ENCODE measurements around the gene OSTF1.

Gene OSTF1

DNA sequence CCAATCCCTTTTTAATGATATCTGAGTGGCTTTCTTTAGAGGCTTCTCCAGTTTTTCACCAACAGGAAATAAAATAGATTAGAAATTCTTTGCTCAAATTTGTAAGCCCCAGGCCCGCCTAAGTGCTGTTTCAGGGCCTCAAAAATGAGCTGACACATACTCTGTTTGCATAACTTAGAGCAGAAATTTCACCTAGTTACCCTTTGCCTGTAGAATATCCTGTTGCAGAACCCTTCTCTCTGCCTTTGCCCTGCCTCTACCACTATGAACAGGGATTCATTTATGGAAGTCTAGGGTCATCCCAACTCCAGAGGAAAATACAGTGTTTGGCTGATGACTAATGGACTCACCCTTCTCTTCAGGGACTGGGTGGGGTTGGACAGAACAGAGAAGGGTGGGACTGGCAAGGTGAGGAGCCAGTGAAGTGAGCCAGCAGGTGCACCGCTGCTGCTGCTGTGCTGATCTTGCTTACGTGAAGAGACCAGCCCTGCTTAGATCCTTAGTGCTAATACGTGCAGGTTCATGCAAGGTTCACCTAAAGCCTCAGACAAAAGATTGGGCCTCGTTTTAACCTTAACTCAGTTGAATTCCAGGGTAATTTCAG is 22.8 kb downstream of the OSTF1 start:
- Histone ChIP-seq H3K4me1 (ENCODE audit: low read depth, poor library complexity, severe bottlenecking) (no peaks in the 10 kb centered on the region), H3K4me2 (no peak overlapping the region), H2AFZ (ENCODE audit: low read depth) (no peak overlapping the region), H3K27me3 (ENCODE audit: insufficient read depth, low read depth) (no peaks in the 10 kb centered on the region), H3K79me2 (ENCODE audit: insufficient read depth, low read depth) (peaks cover 11% of the 10 kb centered on the region), H3K36me3 (ENCODE audit: insufficient read depth) (no peaks in the 10 kb centered on the region), H4K20me1 (ENCODE audit: insufficient read depth) (no peaks in the 10 kb centered on the region), H3K27ac (no peak overlapping the region), H3K9ac (no peak overlapping the region), H3K4me3 (IDR thresholded peaks at IDR 0.05; ENCODE audit: insufficient read depth, low read depth, low read length) (no peak overlapping the region)
- no peak for TF ChIP-seq CTCF (conservative IDR thresholded peaks at IDR 0.05; ENCODE audit: low read depth, low read length)

DNA sequence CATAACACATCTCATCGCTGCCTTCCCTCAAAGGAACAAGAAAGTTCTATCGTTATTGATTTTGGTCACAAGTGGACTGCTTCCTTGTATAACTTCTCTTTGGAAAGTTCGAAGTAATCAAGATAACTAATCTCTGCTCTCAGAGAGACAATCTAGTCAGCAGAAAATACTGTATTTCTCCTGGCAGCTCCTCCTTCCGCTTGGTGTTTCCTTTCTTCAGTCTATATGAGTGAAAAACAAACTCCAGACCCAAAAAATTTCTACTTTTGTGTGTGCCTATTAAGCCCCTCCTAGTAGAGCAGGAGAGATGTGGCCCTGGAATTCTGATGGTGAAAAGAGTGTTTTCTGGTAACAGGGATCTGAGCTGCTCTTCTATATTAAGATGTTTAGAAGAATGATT is 24.5 kb downstream of the OSTF1 start:
- Histone ChIP-seq H2AFZ (ENCODE audit: low read depth) (no peak overlapping the region), H3K27me3 (ENCODE audit: insufficient read depth, low read depth) (no peaks in the 10 kb centered on the region), H3K27ac (no peak overlapping the region), H3K36me3 (ENCODE audit: insufficient read depth) (no peaks in the 10 kb centered on the region), H4K20me1 (ENCODE audit: insufficient read depth) (no peaks in the 10 kb centered on the region), H3K9ac (no peak overlapping the region), H3K4me1 (ENCODE audit: low read depth, poor library complexity, severe bottlenecking) (no peaks in the 10 kb centered on the region), H3K79me2 (ENCODE audit: insufficient read depth, low read depth) (peaks cover 17% of the 10 kb centered on the region), H3K4me2 (no peak overlapping the region), H3K4me3 (IDR thresholded peaks at IDR 0.05; ENCODE audit: insufficient read depth, low read depth, low read length) (no peak overlapping the region)
- no peak for TF ChIP-seq CTCF (conservative IDR thresholded peaks at IDR 0.05; ENCODE audit: low read depth, low read length)

- H3K79me2 ChIP-seq (ENCODE audit: insufficient read depth, low read depth) = peaks cover 9% of the 10 kb centered on the region
- TF ChIP-seq CTCF (conservative IDR thresholded peaks at IDR 0.05; ENCODE audit: low read depth, low read length) = no peak
- no peaks in the 10 kb centered on the region for H3K27me3 ChIP-seq (ENCODE audit: insufficient read depth, low read depth)
- H4K20me1 ChIP-seq (ENCODE audit: insufficient read depth) = no peaks in the 10 kb centered on the region
- H3K36me3 ChIP-seq (ENCODE audit: insufficient read depth) = no peaks in the 10 kb centered on the region
- no peak overlapping the region for H3K27ac ChIP-seq
- no peaks in the 10 kb centered on the region for H3K4me1 ChIP-seq (ENCODE audit: low read depth, poor library complexity, severe bottlenecking)
- H3K9ac ChIP-seq = no peak overlapping the region
- H2AFZ ChIP-seq (ENCODE audit: low read depth) = no peak overlapping the region
- no peak overlapping the region for H3K4me2 ChIP-seq
- no peak overlapping the region for H3K4me3 ChIP-seq (IDR thresholded peaks at IDR 0.05; ENCODE audit: insufficient read depth, low read depth, low read length)
Observed at GRCh38 chr9:75116306-75116705, 28.0 kb downstream of the OSTF1 start.

GRCh38 chr9:75117564-75117963 is 29.2 kb downstream of the OSTF1 start:
- H3K4me2 ChIP-seq = no peak overlapping the region

More at GRCh38 chr9:75117564-75117963, 29.2 kb downstream of the OSTF1 start:
- Histone ChIP-seq H2AFZ (ENCODE audit: low read depth) (no peak overlapping the region), H3K79me2 (ENCODE audit: insufficient read depth, low read depth) (peaks cover 7% of the 10 kb centered on the region; the same call in 1 of the 2 replicates), H3K27me3 (ENCODE audit: insufficient read depth, low read depth) (no peaks in the 10 kb centered on the region), H4K20me1 (ENCODE audit: insufficient read depth) (no peaks in the 10 kb centered on the region), H3K27ac (no peak overlapping the region), H3K9ac (no peak overlapping the region), H3K36me3 (ENCODE audit: insufficient read depth) (no peaks in the 10 kb centered on the region), H3K4me3 (IDR thresholded peaks at IDR 0.05; ENCODE audit: insufficient read depth, low read depth, low read length) (no peak overlapping the region), H3K4me1 (ENCODE audit: low read depth, poor library complexity, severe bottlenecking) (no peaks in the 10 kb centered on the region)
- no peak for TF ChIP-seq CTCF (conservative IDR thresholded peaks at IDR 0.05; ENCODE audit: low read depth, low read length)

Measured in KMS-11 (cell line).